Calu3 (cell line): ENCODE measurements around the gene CTXND1. TPM values are rescaled to one million over a fixed set of nuclear protein-coding genes. Genes with fewer than 3 reads are reported as not detected.

ENCODE experiments used
- BruUV-seq: library from RNA; stranded (reverse); fragments of 400-500 nt; replicated peaks from 2 replicates; lab custom pipeline; 2021; lab: Mats Ljungman, UMichigan
- CTCF ChIA-PET: fragments of 300-600 bp; sonication (Branson Sonifier 250); formaldehyde crosslinking; loops from one replicate; lab custom pipeline; 2022; ENCODE audit warnings: antibody characterized with exemption; lab: Charles Lee
- DNase-seq: peaks from one replicate; pipeline ENCODE4 v3.0.0; 2022
- H3K27ac Mint-ChIP-seq: one replicate; pipeline ENCODE4 v1.8.0; 2022; ENCODE audit warnings: mixed read lengths; ENCODE audit not compliant: unreplicated experiment
- H3K27me3 Mint-ChIP-seq: one replicate; pipeline ENCODE4 v1.8.0; 2022; ENCODE audit warnings: mixed read lengths; ENCODE audit not compliant: unreplicated experiment
- H3K36me3 Mint-ChIP-seq: one replicate; pipeline ENCODE4 v1.8.0; 2022; ENCODE audit warnings: mild to moderate bottlenecking, moderate library complexity, mixed read lengths; ENCODE audit not compliant: insufficient read depth, unreplicated experiment
- H3K4me1 Mint-ChIP-seq: one replicate; pipeline ENCODE4 v1.8.0; 2022; ENCODE audit warnings: mild to moderate bottlenecking, low read depth, mixed read lengths; ENCODE audit not compliant: unreplicated experiment
- H3K4me3 Mint-ChIP-seq: one replicate; pipeline ENCODE4 v1.8.0; 2022; ENCODE audit warnings: mild to moderate bottlenecking, low read depth, moderate library complexity, mixed read lengths; ENCODE audit not compliant: unreplicated experiment
- H3K9me3 Mint-ChIP-seq: one replicate; pipeline ENCODE4 v1.8.0; 2022; ENCODE audit warnings: low read depth, mixed read lengths; ENCODE audit not compliant: unreplicated experiment
- CTCF ChIP-seq: fragments of 200-600 bp; IDR thresholded peaks from one replicate; pipeline ENCODE4 v1.8.0; 2022; ENCODE audit warnings: antibody characterized with exemption; ENCODE audit not compliant: unreplicated experiment
- intact Hi-C: fragments of 100-400 bp; cut with micrococcal nuclease; formaldehyde crosslinking; loops from one replicate; pipeline ENCODE4 v1.10.0; 2022; ENCODE audit not compliant: unreplicated experiment
- total RNA-seq: library from RNA; stranded (reverse); gene quantifications from 2 replicates; pipeline ENCODE4 v1.2.3, GENCODE V29; 2022

The CTXND1 gene
- total RNA-seq, 1 experiment from 2014 or later, result not detected

DNA sequence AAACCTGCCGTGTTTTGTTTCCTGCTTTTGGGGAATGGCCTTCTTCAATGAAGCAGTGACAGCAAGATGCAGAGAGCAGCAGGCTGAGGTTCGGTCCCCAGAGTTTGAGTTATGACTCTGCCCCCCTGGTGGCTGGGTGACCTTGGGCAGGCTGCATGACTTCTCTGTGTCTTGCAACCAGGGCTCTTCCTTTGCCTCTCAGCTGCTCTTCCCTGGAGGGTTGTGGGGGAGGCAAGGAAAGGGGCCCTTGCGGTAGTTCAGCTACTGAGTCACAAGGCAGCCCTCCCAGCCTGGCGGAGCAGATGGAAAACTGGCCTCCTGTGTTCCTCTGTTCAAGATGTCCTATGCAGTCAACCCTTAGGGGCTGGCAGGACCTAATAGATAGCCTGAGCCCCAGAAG, 17.1 kb downstream of the CTXND1 start:
- no peaks in the 10 kb centered on the region for H3K9me3 Mint-ChIP-seq
- peak; percentile 73 for TF ChIP-seq CTCF
- no peak overlapping the region for H3K4me3 Mint-ChIP-seq
- intact Hi-C loops, result no loop called here
- no TSS peak for BruUV-seq
- CTCF ChIA-PET, result no interaction called here
- peaks cover 57% of the 10 kb centered on the region for H3K27me3 Mint-ChIP-seq
- H3K4me1 Mint-ChIP-seq, result no peaks in the 10 kb centered on the region
- H3K27ac Mint-ChIP-seq, result no peak overlapping the region
- DNase-seq, result peak; percentile 63
- H3K36me3 Mint-ChIP-seq, result no peaks in the 10 kb centered on the region

DNA sequence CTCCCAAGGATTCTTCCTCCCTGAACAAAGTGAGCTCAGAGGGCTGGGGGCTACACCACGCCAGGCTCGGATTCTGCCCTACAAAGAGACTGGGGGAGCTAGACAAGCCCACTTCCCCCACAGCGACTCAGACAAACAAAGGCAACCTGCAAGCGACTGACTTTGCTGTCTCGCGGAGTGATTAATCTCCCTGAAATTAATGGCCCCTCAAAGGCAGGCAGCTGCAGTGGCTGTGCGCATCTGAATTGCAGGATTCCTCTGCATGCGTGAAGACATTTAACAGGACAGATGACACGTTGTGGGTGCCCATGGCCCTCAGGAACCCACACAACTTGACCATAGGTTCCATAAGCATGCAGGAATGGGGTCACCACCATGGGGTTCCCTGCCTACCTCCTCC, 18.4 kb downstream of the CTXND1 start:
- no peak overlapping the region for H3K27ac Mint-ChIP-seq
- no peaks in the 10 kb centered on the region for H3K9me3 Mint-ChIP-seq
- no TSS peak for BruUV-seq
- H3K36me3 Mint-ChIP-seq, result no peaks in the 10 kb centered on the region
- intact Hi-C loops, result no loop called here
- H3K4me1 Mint-ChIP-seq, result no peaks in the 10 kb centered on the region
- no peak for DNase-seq
- H3K27me3 Mint-ChIP-seq, result peaks cover 56% of the 10 kb centered on the region
- no peak for TF ChIP-seq CTCF
- no peak overlapping the region for H3K4me3 Mint-ChIP-seq
- CTCF ChIA-PET, result no interaction called here

DNA sequence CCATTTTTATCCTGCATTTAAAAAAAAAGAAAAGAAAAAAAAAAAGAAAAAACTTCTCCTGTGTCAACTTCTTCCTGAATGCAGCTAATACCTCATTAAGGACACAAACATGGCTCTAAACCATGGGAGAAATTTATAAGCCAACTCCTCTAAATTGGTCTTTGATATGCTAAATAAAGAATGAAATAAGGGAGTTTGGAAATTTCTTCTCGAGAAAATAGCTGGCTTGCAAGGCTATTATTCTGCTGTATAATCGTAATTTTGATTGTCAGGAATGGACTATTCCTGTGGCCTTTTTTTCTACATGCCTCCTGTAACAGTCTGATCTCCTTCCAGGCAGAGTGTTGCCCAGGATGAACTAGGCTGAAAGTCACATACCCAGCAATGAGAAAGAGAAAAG, 20.6 kb downstream of the CTXND1 start:
- no TSS peak for BruUV-seq
- H3K4me1 Mint-ChIP-seq, result no peaks in the 10 kb centered on the region
- no peaks in the 10 kb centered on the region for H3K9me3 Mint-ChIP-seq
- H3K4me3 Mint-ChIP-seq, result no peak overlapping the region
- no peak for TF ChIP-seq CTCF
- CTCF ChIA-PET, result no interaction called here
- DNase-seq, result no peak
- no peak overlapping the region for H3K27ac Mint-ChIP-seq
- H3K36me3 Mint-ChIP-seq, result no peaks in the 10 kb centered on the region
- peaks cover 79% of the 10 kb centered on the region for H3K27me3 Mint-ChIP-seq
- intact Hi-C loops, result no loop called here

DNA sequence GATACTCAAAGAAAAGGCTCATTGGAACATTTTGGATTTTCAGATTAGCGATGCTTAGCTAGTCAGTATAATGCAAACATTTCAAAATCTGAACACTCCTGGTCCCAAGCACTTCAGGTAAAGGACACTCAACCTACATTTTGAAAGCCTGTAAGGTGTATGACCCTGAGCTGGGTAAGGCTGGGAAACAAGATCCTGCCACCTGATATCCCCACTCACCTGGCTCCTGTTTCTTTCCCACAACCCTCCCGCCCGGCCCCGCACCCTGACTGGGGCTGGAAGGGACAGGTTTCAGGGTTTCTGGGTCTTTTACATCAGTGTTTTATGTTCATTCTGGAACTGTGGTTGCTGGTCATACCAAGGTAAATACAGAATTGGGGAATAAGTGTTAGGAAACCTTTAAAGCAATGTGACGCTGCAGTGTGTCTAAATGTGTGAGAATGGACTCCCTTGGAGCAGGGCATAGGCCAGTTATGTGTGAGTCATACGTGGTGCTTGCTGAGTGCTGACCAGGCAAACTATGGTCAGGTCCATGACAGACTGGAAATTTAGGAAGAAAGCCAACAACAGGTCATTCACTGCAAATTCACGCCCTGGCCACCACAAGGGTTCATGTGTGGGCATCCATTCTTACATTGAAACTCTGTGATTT, 22.9 kb downstream of the CTXND1 start:
- peak; percentile 24 for DNase-seq
- H3K36me3 Mint-ChIP-seq, result no peaks in the 10 kb centered on the region
- H3K4me3 Mint-ChIP-seq, result no peak overlapping the region
- H3K27me3 Mint-ChIP-seq, result peaks cover 82% of the 10 kb centered on the region
- BruUV-seq, result no TSS peak
- no peaks in the 10 kb centered on the region for H3K4me1 Mint-ChIP-seq
- TF ChIP-seq CTCF, result no peak
- intact Hi-C loops, result no loop called here
- CTCF ChIA-PET, result no interaction called here
- H3K27ac Mint-ChIP-seq, result no peak overlapping the region
- H3K9me3 Mint-ChIP-seq, result no peaks in the 10 kb centered on the region
